Hippocampal formation (tissue), 2 donors: Measurements from ENCODE around the gene MAEA.

Source experiments
- DNase-seq, 2 donors: peaks; one replicate each; lab custom pipeline; 2025; lab: John Stamatoyannopoulos, UW

MAEA gene

DNA sequence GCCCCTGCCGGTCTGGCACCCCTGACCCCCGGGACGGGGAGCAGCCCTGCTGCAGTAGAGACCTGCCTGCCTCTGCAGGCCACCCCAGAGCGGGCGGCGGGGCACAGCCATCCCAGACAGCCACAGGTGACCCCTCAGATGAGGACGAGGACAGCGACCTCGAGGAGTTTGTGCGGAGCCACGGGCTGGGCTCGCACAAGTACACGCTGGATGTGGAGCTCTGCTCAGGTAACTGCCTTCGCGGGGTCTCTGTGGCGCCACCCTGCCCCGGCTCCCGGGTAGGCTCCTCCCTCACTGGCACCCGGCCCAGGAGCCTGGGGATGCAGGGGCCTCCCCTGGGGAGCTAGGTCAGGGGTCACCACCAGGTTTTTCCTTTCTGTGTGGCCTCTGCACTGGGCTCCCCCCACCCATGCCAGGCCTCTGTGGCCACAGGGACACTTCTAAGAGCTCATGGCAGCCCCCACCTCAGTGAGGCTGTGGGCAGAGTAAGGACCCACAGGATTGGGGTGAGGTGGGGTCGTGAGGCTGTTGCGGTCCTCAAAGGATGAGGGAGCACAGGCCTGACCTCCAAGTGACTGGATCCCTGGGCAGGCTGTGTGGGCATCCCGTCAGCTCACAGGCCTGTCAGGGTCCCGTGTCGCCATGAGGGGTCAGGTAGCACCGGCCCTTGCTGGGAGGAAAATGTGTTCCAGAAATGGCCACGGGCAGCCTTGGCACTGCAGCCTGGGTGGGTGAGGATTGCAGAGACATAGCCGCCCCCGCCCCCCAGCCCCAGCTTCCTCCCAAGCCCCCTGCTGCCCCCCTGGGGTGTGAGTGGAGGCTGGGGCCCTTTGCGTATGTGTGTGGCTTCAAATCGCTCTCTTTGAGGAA lies 63.7 kb downstream of the MAEA start:
- no peak for DNase-seq

DNA sequence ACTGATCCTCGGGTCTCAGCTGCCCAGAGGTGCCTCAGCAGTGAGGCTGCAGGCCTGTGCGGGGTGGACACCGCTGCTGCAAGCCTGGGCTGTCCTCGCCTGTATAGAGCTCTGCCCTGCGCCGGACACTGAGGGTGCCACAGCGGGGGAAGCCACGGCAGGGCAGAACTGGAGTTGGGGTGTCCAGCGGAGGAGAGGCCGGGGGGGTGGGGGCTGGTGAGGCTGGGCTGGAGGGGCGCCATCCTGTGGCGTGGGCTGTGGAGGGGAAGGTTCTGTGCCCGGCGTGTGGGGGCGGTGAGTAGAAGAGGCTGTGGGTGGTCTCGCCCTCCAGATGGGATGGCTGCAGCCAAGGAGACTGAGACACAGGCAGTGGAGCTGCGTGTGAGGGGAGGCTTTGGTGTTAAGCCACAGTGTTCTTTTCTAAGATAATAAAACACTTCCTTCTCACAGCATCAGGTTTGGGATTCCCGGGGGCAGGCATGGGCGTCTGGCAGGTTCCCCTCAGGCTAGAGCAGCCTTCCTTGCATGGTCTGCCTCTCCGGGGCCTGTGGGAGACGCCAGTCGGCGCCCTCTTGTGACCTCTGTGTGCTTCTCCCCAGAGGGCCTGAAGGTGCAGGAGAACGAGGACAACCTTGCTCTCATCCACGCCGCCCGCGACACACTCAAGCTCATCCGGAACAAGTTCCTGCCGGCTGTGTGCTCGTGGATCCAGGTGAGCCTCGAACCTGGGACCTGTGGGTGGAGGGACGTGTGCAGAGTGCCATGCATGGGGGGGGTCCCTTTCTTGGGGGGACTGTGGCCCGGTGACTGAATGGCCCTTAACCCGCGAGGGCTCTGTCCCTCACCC lies 64.7 kb downstream of the MAEA start:
- DNase-seq, result no peak

DNA sequence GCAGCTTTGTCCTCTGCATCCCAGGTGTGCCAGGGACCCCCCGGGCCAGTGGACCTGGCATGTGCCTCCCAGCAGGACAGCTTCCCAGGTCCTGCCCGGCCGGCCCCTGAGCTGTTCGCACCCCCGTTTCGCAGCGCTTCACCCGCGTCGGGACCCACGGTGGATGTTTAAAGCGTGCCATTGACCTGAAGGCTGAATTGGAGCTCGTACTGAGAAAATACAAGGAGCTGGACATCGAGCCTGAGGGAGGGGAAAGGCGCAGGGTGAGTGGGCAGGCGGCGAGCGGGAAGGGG lies 65.2 kb downstream of the MAEA start:
- DNase-seq, result no peak

DNA sequence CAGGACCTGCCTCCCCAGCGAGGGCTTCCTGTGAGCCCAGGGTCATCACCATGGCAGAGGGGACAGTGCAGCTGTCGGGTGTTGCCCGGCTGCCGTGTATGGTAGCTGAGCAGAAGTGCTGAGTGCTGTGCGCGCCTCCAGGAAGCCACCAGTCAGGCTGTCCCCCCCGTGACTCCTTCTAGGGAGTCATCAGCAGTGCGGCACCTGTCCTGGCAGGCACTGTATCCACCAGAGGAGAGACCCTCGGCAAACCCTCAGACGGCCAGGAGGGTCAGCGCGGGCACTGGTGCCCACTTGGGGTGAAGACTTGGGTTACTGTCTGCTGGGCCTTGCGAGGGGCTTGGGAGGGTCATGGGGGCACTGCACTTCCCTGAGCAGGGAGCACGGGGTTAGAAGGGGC lies 65.7 kb downstream of the MAEA start:
- DNase-seq, result no peak

DNA sequence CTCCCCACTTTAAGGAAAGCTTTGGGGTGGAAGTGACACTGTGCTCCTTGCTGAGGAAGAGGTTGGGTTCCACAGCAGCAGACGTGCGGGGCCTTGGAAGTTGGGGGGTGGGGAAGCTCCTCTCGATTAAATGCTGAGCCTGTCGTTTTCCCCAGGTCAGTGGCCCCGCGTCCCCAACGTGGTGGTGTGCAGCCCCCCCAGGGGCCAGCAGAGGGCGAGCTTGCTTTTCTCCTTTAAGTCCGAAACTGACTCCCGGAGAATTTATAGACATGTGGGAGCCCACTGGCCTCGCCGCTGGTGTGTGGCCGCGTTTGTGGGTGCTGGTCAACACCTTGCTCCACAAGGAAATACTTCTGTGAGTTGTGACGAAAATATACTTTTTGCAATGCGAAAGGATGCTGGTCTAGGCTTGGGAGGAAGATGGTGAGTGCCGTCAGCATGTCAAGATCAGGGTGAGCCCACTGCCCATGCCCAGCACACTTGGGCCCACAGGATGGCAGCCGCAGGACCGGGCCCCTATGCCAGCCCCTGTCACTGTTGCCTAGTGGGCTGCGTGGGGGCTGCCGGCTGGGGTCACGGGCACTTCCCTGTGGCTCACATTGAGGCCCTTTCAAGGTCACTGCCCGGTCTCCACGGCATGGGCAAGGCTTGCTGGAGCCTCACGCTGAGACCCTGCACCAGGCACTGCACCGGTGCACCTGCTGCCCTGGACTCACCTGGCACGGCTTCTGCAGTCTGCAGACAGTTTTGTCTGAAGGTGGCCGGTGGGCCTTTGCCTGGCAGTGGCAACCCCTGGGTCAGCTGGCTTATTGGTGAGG lies 66.7 kb downstream of the MAEA start:
- peak; percentile 16 to 19 for DNase-seq

DNA sequence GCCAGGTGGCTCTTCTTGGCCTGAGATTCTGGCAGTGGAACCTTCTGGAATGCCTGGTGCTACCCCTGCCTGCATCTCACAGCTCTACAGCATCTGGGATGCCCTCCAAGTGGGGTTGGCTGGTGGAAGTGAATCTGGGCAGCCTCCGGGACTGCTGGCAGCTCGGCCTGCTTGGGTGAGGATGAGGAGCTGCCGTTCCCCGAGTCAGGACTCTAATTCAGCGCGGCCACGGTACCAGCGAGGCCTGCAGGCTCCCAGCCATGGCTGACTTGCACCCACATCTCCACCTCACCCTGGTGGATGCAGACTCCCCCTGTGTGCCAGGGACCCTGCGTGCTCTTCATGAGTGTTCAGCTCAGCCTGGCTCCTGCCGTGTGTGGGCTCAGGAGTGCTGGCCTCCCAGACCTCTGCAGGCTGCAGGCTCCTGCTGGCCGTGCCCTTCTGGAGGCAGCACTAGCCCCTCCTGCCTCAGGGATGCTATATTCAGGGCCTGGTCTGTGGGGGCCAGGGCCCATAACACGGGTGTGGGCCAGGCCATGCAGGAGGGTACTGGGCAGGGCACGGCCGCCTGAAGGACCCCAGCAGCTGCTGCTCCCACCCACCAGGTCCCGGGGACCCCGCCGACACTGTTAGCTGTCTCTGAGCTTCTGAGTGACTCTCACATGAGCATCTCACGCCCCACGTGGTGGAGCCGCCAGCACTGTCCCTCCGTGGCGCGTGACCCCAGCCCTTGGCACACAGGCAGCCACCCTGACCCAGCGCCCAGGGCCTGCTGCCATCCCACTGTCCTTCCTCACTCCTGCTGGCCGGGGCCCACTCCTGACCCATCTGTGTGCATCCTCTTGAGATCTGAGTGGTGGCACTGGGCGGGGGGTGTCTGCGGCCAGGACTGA lies 67.9 kb downstream of the MAEA start:
- peak in 1 of 2 donors; percentile 33 for DNase-seq

DNA sequence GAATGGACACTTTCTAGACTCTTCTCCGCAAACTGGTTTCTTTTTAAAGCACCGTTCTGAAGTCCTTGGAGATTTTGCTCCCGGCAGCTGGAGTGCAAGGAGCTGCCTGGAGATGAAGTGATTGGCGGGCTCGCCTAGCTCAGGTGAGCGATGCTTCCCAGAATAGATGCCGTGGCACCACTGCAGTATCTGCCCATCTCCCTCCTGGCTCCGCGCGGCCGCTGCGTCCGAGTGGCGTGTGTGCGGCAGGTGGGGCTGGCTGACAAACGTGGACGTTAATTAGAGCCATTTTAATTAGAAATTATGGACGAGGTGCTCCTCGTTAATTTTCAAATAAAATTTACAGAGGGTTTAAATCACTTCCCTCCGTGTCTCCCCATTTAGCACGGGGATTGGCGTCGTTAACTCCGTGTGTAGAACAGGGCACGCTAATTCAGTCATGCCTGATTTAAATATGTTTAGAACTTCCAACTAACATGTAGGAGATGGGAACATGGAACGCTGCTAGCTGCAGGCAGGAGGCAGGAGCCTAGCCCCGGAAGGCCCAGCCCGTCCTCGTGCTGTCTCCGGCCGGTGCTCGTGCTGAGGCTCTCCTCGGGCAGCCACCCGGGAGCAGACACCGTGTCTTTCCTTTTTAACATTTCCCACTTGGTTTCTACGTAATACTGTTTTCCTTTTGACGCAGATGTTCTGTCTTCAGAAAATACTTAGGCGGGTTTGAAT lies 68.9 kb downstream of the MAEA start:
- DNase-seq, result no peak

DNA sequence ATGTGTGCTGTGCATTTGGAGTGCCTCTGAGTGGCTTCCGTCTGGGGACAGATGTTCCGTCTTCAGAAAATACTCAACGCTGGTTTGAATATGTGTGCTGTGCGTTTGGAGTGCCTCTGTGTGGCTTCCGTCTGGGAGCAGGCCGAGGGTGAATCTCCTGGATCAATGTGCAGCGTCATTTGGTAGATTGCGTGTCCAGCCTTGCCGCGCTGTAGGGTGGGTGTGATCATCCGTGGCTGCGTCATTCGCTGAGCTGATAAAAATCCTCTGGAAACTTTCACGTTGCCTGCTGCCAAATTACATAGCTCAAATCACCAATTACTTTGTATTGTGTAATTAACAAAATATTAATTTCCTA lies 69.4 kb downstream of the MAEA start:
- DNase-seq, result no peak

DNA sequence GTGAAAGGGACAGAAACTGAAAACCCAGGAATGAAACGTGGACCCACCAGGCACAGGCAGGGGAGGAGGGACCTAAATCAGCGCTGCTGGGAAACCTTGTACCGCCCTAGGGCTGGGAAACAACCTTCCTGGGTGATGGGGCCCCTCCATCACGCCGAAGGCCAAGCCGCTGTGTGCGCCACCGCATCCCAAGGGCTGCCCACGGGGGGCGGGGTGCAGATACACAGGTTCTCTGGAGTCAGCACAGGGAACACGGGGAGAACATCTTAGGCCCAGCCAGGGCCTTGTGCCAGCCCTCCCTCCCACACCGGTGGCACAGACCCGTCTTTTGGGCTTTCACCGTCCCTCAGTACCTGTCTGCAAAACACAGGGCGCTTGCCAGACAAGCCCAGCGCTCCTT lies 70.3 kb downstream of the MAEA start:
- no peak for DNase-seq

DNA sequence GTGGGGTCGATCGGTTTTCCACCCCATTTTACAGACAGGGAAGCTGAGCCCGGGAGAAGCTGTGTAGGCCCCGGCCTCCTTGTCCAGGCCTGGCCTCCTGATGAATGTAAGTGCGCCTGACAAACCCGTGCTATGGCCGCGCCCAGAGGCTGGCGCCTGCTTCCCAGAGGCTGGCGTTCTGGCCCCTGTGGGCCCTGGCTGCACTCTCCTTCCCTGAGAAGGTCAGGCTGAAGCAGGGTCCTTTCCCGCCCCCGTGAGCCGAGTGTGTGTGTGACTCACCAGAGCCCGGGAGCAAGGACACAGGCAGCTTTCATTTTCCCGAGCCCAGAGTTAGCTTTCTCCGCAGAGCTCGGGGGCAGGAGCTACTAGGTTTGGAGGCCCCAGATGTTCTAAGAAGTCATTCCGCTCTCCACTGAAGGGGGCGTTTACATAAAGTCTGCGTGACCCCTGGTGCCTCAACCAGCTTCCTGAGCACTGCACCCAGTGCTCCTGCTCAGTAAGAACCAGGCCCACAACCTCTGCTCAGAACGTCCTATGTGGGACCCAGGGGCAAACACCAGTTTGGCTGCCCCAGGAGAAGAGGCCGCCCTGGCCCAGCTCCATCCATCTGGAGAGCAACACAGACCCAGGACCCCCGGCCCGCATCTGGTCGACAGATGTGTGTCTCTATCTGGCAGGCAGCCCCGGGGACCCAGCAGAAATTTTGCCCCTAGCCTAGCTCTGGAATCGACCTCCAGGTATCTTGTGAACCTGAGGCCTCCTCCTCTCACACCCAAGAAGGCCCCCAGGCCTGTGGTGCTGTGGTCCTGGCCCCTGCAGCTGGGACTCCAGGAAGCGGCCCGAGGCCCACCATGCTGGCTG lies 71.0 kb downstream of the MAEA start:
- DNase-seq, result no peak

- DNase-seq, result no peak
Measured at GRCh38 chr4:1361431-1361830, 71.7 kb downstream of the MAEA start.

- DNase-seq, result no peak
Measured at GRCh38 chr4:1362046-1362445, 72.4 kb downstream of the MAEA start.

GRCh38 chr4:1362521-1362920 lies 72.8 kb downstream of the MAEA start:
- no peak for DNase-seq

GRCh38 chr4:1363513-1363912 lies 73.8 kb downstream of the MAEA start:
- no peak for DNase-seq

- no peak for DNase-seq
Measured at GRCh38 chr4:1364217-1364616, 74.5 kb downstream of the MAEA start.

DNA sequence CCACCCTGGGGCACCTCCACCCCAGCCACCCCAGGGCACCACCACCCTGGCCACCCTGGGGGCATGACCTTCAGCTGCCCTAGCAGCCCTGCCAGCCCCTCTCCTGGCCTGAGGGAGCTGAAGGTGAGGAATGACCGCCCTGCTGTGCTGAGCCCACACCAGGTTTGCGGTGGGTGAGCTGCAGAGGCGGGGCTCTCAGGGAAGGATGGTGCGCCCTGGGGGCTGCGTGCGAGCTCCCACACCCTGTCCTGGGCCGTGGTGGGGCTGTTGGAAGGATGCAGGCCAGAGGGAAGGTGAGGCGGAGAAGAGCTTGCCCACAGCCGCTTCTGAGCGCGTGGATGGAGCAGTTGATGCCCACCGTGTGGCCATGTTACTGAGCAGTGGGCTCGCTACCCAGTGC lies 75.1 kb downstream of the MAEA start:
- no peak for DNase-seq

DNA sequence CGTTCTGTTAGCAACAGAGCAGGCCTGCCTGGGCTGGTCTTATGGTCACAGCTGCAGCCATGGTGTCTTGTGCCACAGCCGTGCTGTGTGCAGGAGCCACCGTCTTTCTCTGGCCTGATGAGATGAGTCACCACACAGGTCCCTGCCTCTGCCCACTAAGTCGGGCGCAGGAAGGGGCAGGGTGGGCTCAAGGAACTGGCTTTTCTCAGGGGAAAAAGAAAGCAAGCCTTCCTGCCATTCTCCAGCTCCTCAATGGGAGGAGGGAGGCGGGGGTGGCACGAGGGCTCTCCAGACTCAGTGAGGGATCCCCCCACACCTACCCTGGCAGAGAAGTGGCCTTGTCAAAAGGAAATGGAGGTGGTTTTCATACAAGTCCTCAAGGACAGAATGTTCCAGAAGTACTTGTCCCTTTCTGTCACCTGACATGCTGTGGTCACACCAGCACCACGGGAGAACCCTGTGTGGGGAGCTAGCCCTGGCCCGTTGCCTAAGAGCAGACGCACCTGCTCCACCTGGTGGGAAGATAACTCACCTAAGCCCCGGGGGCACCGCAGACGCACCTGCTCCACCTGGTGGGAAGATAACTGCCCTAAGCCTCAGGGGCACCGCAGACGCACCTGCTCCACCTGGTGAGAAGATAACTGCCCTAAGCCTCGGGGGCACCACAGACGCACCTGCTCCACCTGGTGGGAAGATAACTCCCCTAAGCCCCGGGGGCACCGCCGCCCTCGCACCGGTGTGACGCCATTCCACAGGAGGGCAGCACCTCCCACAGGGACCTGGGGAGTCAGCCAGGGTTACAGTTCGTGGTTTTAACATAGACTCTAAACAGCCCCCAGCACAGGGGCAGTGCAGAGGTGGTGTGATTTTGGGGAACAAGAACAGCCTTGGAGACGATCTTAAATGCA lies 75.8 kb downstream of the MAEA start:
- no peak for DNase-seq

DNA sequence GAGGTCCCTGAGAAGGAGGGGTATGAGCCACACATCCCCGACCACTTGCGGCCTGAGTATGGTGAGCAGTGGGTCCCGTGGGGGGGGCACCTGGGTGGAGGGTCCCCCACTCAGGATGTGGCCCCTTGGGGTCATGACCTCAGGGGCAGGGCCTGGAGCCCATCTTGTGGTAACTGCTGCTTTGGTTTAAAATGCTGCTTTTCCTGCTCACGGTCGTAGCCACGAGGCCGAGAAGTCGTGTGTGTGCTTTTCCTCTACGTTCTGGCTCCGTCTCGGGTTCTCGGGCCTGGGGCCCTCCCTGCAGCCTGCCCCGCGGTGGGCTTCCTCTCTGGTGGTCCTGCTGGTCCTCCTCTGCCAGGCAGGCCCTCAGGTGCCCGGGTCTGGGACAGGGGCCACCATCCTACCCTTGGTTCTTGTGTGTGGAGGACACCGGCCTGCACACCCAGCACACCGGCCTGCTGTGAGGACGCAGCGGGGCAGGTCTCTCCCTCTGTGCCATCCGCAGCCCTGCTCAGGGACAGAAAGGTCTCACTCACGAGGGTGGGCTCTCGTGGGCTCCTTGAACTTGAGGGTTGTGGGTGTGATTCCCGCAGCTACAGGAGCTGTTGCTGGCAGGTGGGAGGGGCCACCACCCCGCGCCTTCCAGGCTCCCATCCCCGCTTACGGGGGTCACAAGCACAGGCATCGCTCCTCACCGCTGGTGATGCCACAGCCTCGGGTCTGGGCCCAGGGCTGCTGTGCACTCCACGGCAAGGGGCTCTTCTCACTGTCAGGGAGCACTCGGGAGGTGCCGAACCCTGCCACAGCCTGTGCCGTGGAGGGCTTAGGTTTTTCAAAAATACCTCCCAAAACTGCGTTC lies 76.9 kb downstream of the MAEA start:
- DNase-seq, result no peak
